ENCODE data around the gene THYN1. TPM values are rescaled to one million over a fixed set of nuclear protein-coding genes. Genes with fewer than 3 reads are reported as not detected.
"Not testable (repeated sequence)": the region's sequence is repeated elsewhere in the genome, so short reads cannot be mapped to it uniquely, and the experiment has no call there.

The THYN1 gene
- total RNA-seq, 1 experiment from 2014 or later: 56.6 TPM

- TF ChIP-seq EZH2 (IDR thresholded peaks at IDR 0.05; ENCODE audit: low read length, unreplicated experiment): no peak
- TF ChIP-seq CTCF (conservative IDR thresholded peaks at IDR 0.05; ENCODE audit: low read depth, low read length): no peak
- TF ChIP-seq EZH2phosphoT487 (IDR thresholded peaks at IDR 0.05; ENCODE audit: borderline replicate concordance, low read length): no peak
- CTCF ChIA-PET: no interaction called here
Observed at GRCh38 chr11:134260503-134260902, 7.4 kb upstream of the THYN1 start.

DNA sequence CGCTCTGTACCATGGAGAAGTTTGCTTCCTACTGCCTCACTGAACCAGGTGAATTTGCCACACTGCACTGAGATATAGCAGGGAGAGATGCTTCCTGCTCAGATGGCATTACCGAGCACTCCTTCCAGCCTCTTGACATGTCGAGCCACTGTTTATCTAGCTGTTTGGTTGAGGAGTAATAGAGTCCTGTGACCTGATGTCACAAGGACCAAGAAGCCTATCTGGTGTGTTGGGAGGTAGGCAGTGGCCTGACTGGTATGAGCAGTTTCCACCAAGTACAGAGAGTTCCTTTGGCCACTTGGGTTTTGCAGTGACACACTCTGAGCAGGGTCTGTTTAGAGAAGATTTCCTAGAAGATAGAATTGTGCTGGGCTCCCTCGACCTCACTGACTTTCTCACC is 5.4 kb upstream of the THYN1 start:
- no TSS peak for BruUV-seq (replicated peaks)
- peaks cover 8% of the 10 kb centered on the region; the same call in 1 of the 2 replicates for H3K4me1 ChIP-seq (ENCODE audit: insufficient read depth, low read length)
- no peak overlapping the region for H3K27ac ChIP-seq (ENCODE audit: low read length)
- ChIA-PET POLR2A (ENCODE audit: unreplicated experiment) (no interaction called here), CTCF (no interaction called here)
- no peak for TF ChIP-seq EZH2phosphoT487 (IDR thresholded peaks at IDR 0.05; ENCODE audit: borderline replicate concordance, low read length)
- intact Hi-C loops (cut with micrococcal nuclease): no loop called here
- H3K79me2 ChIP-seq (ENCODE audit: low read length): peaks cover 19% of the 10 kb centered on the region
- H3F3A ChIP-seq (ENCODE audit: low read length, unreplicated experiment): no peaks in the 10 kb centered on the region
- no peaks in the 10 kb centered on the region for H3K27me3 ChIP-seq (ENCODE audit: low read length)
- H3K9me3 ChIP-seq (ENCODE audit: low read length): no peaks in the 10 kb centered on the region
- no peaks in the 10 kb centered on the region for H4K20me1 ChIP-seq (ENCODE audit: low read length)
- H3K4me2 ChIP-seq (ENCODE audit: low read length): no peak overlapping the region
- H3K36me3 ChIP-seq (ENCODE audit: low read depth, low read length): peaks cover 8% of the 10 kb centered on the region; the same call in 1 of the 2 replicates
- ATAC-seq (no peak), DNase-seq (no peak)
- no peaks in the 10 kb centered on the region for H3K9me2 ChIP-seq (replicated peaks; ENCODE audit: low read length)
- no peak overlapping the region for H3K9ac ChIP-seq (ENCODE audit: low read length)
- H3K4me3 ChIP-seq (ENCODE audit: low read length): no peak overlapping the region
- H2AFZ ChIP-seq (ENCODE audit: low read length): no peak overlapping the region

More at GRCh38 chr11:134260503-134260902, 7.4 kb upstream of the THYN1 start:
- H3K9me2 ChIP-seq (replicated peaks; ENCODE audit: low read length): no peaks in the 10 kb centered on the region
- POLR2A ChIA-PET (ENCODE audit: unreplicated experiment): no interaction called here
- H3K27me3 ChIP-seq (ENCODE audit: low read length): no peaks in the 10 kb centered on the region
- BruUV-seq (replicated peaks): no TSS peak
- H3F3A ChIP-seq (ENCODE audit: low read length, unreplicated experiment): no peaks in the 10 kb centered on the region
- no peak for DNase-seq
- no peak overlapping the region for H3K27ac ChIP-seq (ENCODE audit: low read length)
- H3K4me1 ChIP-seq (ENCODE audit: insufficient read depth, low read length): peaks cover 6% of the 10 kb centered on the region; the same call in 1 of the 2 replicates
- intact Hi-C loops (cut with micrococcal nuclease): no loop called here
- ATAC-seq: no peak
- H2AFZ ChIP-seq (ENCODE audit: low read length): no peak overlapping the region
- H3K79me2 ChIP-seq (ENCODE audit: low read length): peaks cover under 1% of the 10 kb centered on the region; the same call in 1 of the 2 replicates
- no peak overlapping the region for H3K4me3 ChIP-seq (ENCODE audit: low read length)
- H3K9ac ChIP-seq (ENCODE audit: low read length): no peak overlapping the region
- H3K36me3 ChIP-seq (ENCODE audit: low read depth, low read length): peaks cover 8% of the 10 kb centered on the region; the same call in 1 of the 2 replicates
- no peak overlapping the region for H3K4me2 ChIP-seq (ENCODE audit: low read length)
- H3K9me3 ChIP-seq (ENCODE audit: low read length): no peaks in the 10 kb centered on the region
- H4K20me1 ChIP-seq (ENCODE audit: low read length): no peaks in the 10 kb centered on the region

GRCh38 chr11:134257101-134257500 is 3.9 kb upstream of the THYN1 start:
- H3K9ac ChIP-seq (ENCODE audit: low read length): no peak overlapping the region
- POLR2A ChIA-PET (ENCODE audit: unreplicated experiment): no interaction called here
- CTCF ChIA-PET: no interaction called here
- H3K4me3 ChIP-seq (ENCODE audit: low read length): no peak overlapping the region
- H2AFZ ChIP-seq (ENCODE audit: low read length): no peak overlapping the region
- no peak overlapping the region for H3K4me2 ChIP-seq (ENCODE audit: low read length)
- no peaks in the 10 kb centered on the region for H3K9me3 ChIP-seq (ENCODE audit: low read length)
- H3F3A ChIP-seq (ENCODE audit: low read length, unreplicated experiment): no peaks in the 10 kb centered on the region
- no peak overlapping the region for H3K27ac ChIP-seq (ENCODE audit: low read length)
- no TSS peak for BruUV-seq (replicated peaks)
- ATAC-seq (no peak), DNase-seq (no peak)
- no peaks in the 10 kb centered on the region for H4K20me1 ChIP-seq (ENCODE audit: low read length)
- H3K4me1 ChIP-seq (ENCODE audit: insufficient read depth, low read length): peaks cover 11% of the 10 kb centered on the region; the same call in 1 of the 2 replicates
- H3K36me3 ChIP-seq (ENCODE audit: low read depth, low read length): peaks cover 8% of the 10 kb centered on the region; the same call in 1 of the 2 replicates
- TF ChIP-seq EZH2 (IDR thresholded peaks at IDR 0.05; ENCODE audit: low read length, unreplicated experiment) (no peak), EZH2phosphoT487 (IDR thresholded peaks at IDR 0.05; ENCODE audit: borderline replicate concordance, low read length) (no peak), CTCF (conservative IDR thresholded peaks at IDR 0.05; ENCODE audit: low read depth, low read length) (no peak)
- intact Hi-C loops (cut with micrococcal nuclease): no loop called here
- H3K79me2 ChIP-seq (ENCODE audit: low read length): peaks cover 20% of the 10 kb centered on the region
- no peaks in the 10 kb centered on the region for H3K27me3 ChIP-seq (ENCODE audit: low read length)
- no peaks in the 10 kb centered on the region for H3K9me2 ChIP-seq (replicated peaks; ENCODE audit: low read length)

GRCh38 chr11:134255184-134255561 is 2.0 kb upstream of the THYN1 start:
- H3K9ac ChIP-seq (ENCODE audit: low read length); H3K9me3 ChIP-seq (ENCODE audit: low read length); ATAC-seq; H3K4me2 ChIP-seq (ENCODE audit: low read length); BruUV-seq (replicated peaks); H4K20me1 ChIP-seq (ENCODE audit: low read length); DNase-seq; H3K4me3 ChIP-seq (ENCODE audit: low read length); H3K9me2 ChIP-seq (replicated peaks; ENCODE audit: low read length); POLR2A ChIA-PET (ENCODE audit: unreplicated experiment); CTCF ChIA-PET; H3K27ac ChIP-seq (ENCODE audit: low read length); intact Hi-C loops (cut with micrococcal nuclease); H3K36me3 ChIP-seq (ENCODE audit: low read depth, low read length); H3K27me3 ChIP-seq (ENCODE audit: low read length); H2AFZ ChIP-seq (ENCODE audit: low read length); H3F3A ChIP-seq (ENCODE audit: low read length, unreplicated experiment): not testable (repeated sequence)
- peaks cover 24% of the 10 kb centered on the region for H3K79me2 ChIP-seq (ENCODE audit: low read length)
- H3K4me1 ChIP-seq (ENCODE audit: insufficient read depth, low read length): peaks cover 17% of the 10 kb centered on the region; the same call in 1 of the 2 replicates

All from PC-3 (cell line).